H9 (cell line): ENCODE measurements around the gene SPA17. TPM values are rescaled to one million over a fixed set of nuclear protein-coding genes. Genes with fewer than 3 reads are reported as not detected.

Experiments
- DNase-seq: peaks from one replicate; pipeline ENCODE4 v3.0.0-alpha.2; 2017
- H2AFZ ChIP-seq: one replicate; pipeline ENCODE4 v1.6.1; 2013; ENCODE audit warnings: mild to moderate bottlenecking, low read length, control low read depth, moderate library complexity
- H2AK5ac ChIP-seq: 2 replicates; pipeline ENCODE4 v1.6.1; 2013; ENCODE audit warnings: low read length, control low read depth, mixed read lengths; ENCODE audit not compliant: insufficient read length
- H2BK120ac ChIP-seq: one replicate; pipeline ENCODE4 v1.6.1; 2013; ENCODE audit warnings: low read depth, mild to moderate bottlenecking, low read length, control low read depth, inconsistent platforms; ENCODE audit not compliant: poor library complexity, severe bottlenecking
- H2BK12ac ChIP-seq: 2 replicates; pipeline ENCODE4 v1.6.1; 2013; ENCODE audit warnings: low read length, control low read depth, mixed read lengths, low read depth; ENCODE audit not compliant: insufficient read length
- H2BK15ac ChIP-seq: 2 replicates; pipeline ENCODE4 v1.6.1; 2013; ENCODE audit warnings: low read depth, low read length, control low read depth
- H2BK20ac ChIP-seq: one replicate; pipeline ENCODE4 v1.6.1; 2013; ENCODE audit warnings: low read depth, mild to moderate bottlenecking, low read length, control low read depth, inconsistent platforms; ENCODE audit not compliant: poor library complexity, severe bottlenecking
- H2BK5ac ChIP-seq: 2 replicates; pipeline ENCODE4 v1.6.1; 2013; ENCODE audit warnings: low read length, control low read depth, mixed read lengths; ENCODE audit not compliant: insufficient read length
- H3K14ac ChIP-seq: 2 replicates; pipeline ENCODE4 v1.6.1; 2013; ENCODE audit warnings: low read length, control low read depth; ENCODE audit not compliant: insufficient read depth
- H3K18ac ChIP-seq: 2 replicates; pipeline ENCODE4 v1.6.1; 2013; ENCODE audit warnings: low read depth, mild to moderate bottlenecking, mixed read lengths, low read length, control low read depth; ENCODE audit not compliant: insufficient read length
- H3K23ac ChIP-seq: 2 replicates; pipeline ENCODE4 v1.6.1; 2013; ENCODE audit warnings: low read length, control low read depth, mixed read lengths, low read depth; ENCODE audit not compliant: insufficient read length
- H3K23me2 ChIP-seq: 2 replicates; pipeline ENCODE4 v1.6.1; 2013; ENCODE audit warnings: low read depth, mild to moderate bottlenecking, mixed read lengths, low read length, control low read depth; ENCODE audit not compliant: insufficient read length, poor library complexity, severe bottlenecking
- H3K27ac ChIP-seq: 2 replicates; pipeline ENCODE4 v1.5.1; 2013; ENCODE audit warnings: low read length, control low read depth, mixed read lengths, low read depth; ENCODE audit not compliant: insufficient read length
- H3K27me3 ChIP-seq: 2 replicates; pipeline ENCODE4 v1.6.1; 2013; ENCODE audit warnings: low read length, control low read depth, inconsistent platforms; ENCODE audit not compliant: insufficient read depth
- H3K4ac ChIP-seq: 2 replicates; pipeline ENCODE4 v1.6.1; 2013; ENCODE audit warnings: low read depth, mild to moderate bottlenecking, control low read depth, inconsistent platforms, low read length, moderate library complexity
- H3K4me1 ChIP-seq: 2 replicates; pipeline ENCODE4 v1.6.1; 2013; ENCODE audit warnings: low read length, control low read depth, inconsistent platforms; ENCODE audit not compliant: insufficient read depth
- H3K4me2 ChIP-seq: 2 replicates; pipeline ENCODE4 v1.6.1; 2013; ENCODE audit warnings: low read length, control low read depth, mixed read lengths; ENCODE audit not compliant: insufficient read length, insufficient read depth
- H3K56ac ChIP-seq: 2 replicates; pipeline ENCODE4 v1.6.1; 2013; ENCODE audit warnings: low read depth, mild to moderate bottlenecking, mixed read lengths, low read length, control low read depth; ENCODE audit not compliant: insufficient read length
- H3K79me1 ChIP-seq: 2 replicates; pipeline ENCODE4 v1.6.1; 2013; ENCODE audit warnings: low read depth, mild to moderate bottlenecking, moderate library complexity, low read length, control low read depth, inconsistent platforms; ENCODE audit not compliant: insufficient read depth, poor library complexity, severe bottlenecking
- H3K79me2 ChIP-seq: 2 replicates; pipeline ENCODE4 v1.6.1; 2013; ENCODE audit warnings: low read length, control low read depth, inconsistent platforms; ENCODE audit not compliant: insufficient read depth
- H3K9ac ChIP-seq: 2 replicates; pipeline ENCODE4 v1.6.1; 2013; ENCODE audit warnings: low read length, control low read depth, mixed read lengths; ENCODE audit not compliant: insufficient read length; ENCODE audit errors: extremely low read depth
- H3K9me3 ChIP-seq: one replicate; pipeline ENCODE4 v1.6.1; 2013; ENCODE audit warnings: low read depth, low read length, inconsistent platforms; ENCODE audit not compliant: control insufficient read depth
- H3T11ph ChIP-seq: one replicate; pipeline ENCODE4 v1.6.1; 2013; ENCODE audit warnings: mild to moderate bottlenecking, low read length, control low read depth, inconsistent platforms
- H4K20me1 ChIP-seq: one replicate; pipeline ENCODE4 v1.6.1; 2013; ENCODE audit not compliant: control insufficient read depth, insufficient read length, insufficient read depth
- H4K5ac ChIP-seq: 2 replicates; pipeline ENCODE4 v1.6.1; 2013; ENCODE audit warnings: low read depth, mild to moderate bottlenecking, mixed read lengths, low read length, control low read depth; ENCODE audit not compliant: insufficient read length
- H4K8ac ChIP-seq: replicated peaks from 2 replicates; pipeline ENCODE4 v1.6.1; 2013; ENCODE audit warnings: low read length, control low read depth, mixed read lengths, low read depth; ENCODE audit not compliant: insufficient read length
- H4K91ac ChIP-seq: 2 replicates; pipeline ENCODE4 v1.6.1; 2013; ENCODE audit warnings: low read depth, mild to moderate bottlenecking, moderate library complexity, mixed read lengths, low read length, control low read depth; ENCODE audit not compliant: insufficient read length
- H3K27ac Mint-ChIP-seq, 3 experiments: 2 replicates in 2 of 3; 3 replicates in 1 of 3; pipeline ENCODE4 v1.8.0; 2020 to 2021; ENCODE audit warnings: mixed read lengths in 3 of 3, mild to moderate bottlenecking in 1 of 3, moderate library complexity in 1 of 3
- H3K27me3 Mint-ChIP-seq: 2 replicates; pipeline ENCODE4 v1.8.0; 2021; ENCODE audit warnings: low read depth, mild to moderate bottlenecking, moderate library complexity, mixed read lengths
- H3K36me3 Mint-ChIP-seq, 3 experiments: 2 replicates in 2 of 3; 3 replicates in 1 of 3; pipeline ENCODE4 v1.8.0; 2020 to 2021; ENCODE audit warnings: low read depth in 3 of 3, mixed read lengths in 3 of 3; ENCODE audit not compliant: insufficient read depth in 1 of 3
- H3K4me1 Mint-ChIP-seq, 2 experiments: 2 replicates each; pipeline ENCODE4 v1.8.0; 2020; ENCODE audit warnings: mixed read lengths in 2 of 2
- H3K4me3 Mint-ChIP-seq, 2 experiments: 2 replicates in 1 of 2; 3 replicates in 1 of 2; pipeline ENCODE4 v1.8.0; 2020 to 2021; ENCODE audit warnings: mild to moderate bottlenecking in 2 of 2, mixed read lengths in 2 of 2, moderate library complexity in 1 of 2
- H3K9me3 Mint-ChIP-seq, 2 experiments: 2 replicates in 1 of 2; 3 replicates in 1 of 2; pipeline ENCODE4 v1.8.0; 2020; ENCODE audit warnings: mild to moderate bottlenecking in 2 of 2, mixed read lengths in 2 of 2, moderate library complexity in 1 of 2
- total RNA-seq: library from RNA; stranded (reverse); gene quantifications from 2 replicates; pipeline ENCODE4 v1.2.1, GENCODE V29; 2021
- TF ChIP-seq, protein P1 (sequence below): fragments of 200-600 bp; sonication (generic); conservative IDR thresholded peaks from 3 replicates; pipeline ENCODE4 v1.8.0; 2021; ENCODE audit warnings: antibody characterized with exemption, mild to moderate bottlenecking

Gene SPA17
- total RNA-seq, 1 experiment from 2014 or later = 6.9 TPM

DNA sequence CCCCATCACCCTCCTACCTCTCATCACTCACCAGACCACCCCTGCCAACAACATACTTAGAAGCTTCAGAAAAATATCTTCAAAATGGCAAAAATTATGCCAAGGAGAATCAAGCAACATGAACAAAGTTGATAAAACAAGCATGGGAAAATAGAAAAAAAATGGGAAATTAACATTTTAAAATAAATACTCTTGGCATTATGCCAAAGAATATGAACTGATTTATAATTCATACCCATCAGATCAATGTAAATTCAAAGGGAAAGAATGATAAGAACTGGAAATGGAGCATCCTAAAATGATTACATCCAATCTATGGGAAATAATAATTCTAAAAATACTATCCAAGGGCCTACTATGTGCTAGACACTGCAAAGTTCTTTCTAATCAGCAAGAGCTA is 12.2 kb upstream of the SPA17 start:
- H4K5ac ChIP-seq = no peak overlapping the region
- H4K20me1 ChIP-seq = no peaks in the 10 kb centered on the region
- no peaks in the 10 kb centered on the region for H3K27me3 ChIP-seq
- H2AK5ac ChIP-seq = no peak overlapping the region
- Mint-ChIP-seq H3K27me3 (no peaks in the 10 kb centered on the region), H3K36me3 (peaks cover 0 to 1% (median 0%) of the 10 kb centered on the region in 3 experiments; a peak in 1 of 7 replicates), H3K9me3 (no peaks in the 10 kb centered on the region; a peak in 1 of 5 replicates), H3K4me3 (no peak overlapping the region), H3K4me1 (peaks cover 18 to 19% of the 10 kb centered on the region in 2 experiments), H3K27ac (no peak overlapping the region)
- no peak overlapping the region for H2BK120ac ChIP-seq
- no peak overlapping the region for H3K14ac ChIP-seq
- H3K23ac ChIP-seq = no peak overlapping the region
- H3T11ph ChIP-seq = no peak overlapping the region
- no peak overlapping the region for H3K56ac ChIP-seq
- H3K18ac ChIP-seq = no peak overlapping the region
- no peak overlapping the region for H4K8ac ChIP-seq
- H2BK20ac ChIP-seq = no peak overlapping the region
- H3K4me1 ChIP-seq = peaks cover 4% of the 10 kb centered on the region; the same call in 1 of the 2 replicates
- H2BK12ac ChIP-seq = no peak overlapping the region
- TF ChIP-seq, protein P1, sequence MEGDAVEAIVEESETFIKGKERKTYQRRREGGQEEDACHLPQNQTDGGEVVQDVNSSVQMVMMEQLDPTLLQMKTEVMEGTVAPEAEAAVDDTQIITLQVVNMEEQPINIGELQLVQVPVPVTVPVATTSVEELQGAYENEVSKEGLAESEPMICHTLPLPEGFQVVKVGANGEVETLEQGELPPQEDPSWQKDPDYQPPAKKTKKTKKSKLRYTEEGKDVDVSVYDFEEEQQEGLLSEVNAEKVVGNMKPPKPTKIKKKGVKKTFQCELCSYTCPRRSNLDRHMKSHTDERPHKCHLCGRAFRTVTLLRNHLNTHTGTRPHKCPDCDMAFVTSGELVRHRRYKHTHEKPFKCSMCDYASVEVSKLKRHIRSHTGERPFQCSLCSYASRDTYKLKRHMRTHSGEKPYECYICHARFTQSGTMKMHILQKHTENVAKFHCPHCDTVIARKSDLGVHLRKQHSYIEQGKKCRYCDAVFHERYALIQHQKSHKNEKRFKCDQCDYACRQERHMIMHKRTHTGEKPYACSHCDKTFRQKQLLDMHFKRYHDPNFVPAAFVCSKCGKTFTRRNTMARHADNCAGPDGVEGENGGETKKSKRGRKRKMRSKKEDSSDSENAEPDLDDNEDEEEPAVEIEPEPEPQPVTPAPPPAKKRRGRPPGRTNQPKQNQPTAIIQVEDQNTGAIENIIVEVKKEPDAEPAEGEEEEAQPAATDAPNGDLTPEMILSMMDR = no peak
- no peaks in the 10 kb centered on the region for H3K23me2 ChIP-seq
- no peak overlapping the region for H3K4ac ChIP-seq
- no peak overlapping the region for H4K91ac ChIP-seq
- H3K9ac ChIP-seq = no peak overlapping the region
- no peak overlapping the region for H2BK5ac ChIP-seq
- H3K79me2 ChIP-seq = no peaks in the 10 kb centered on the region
- no peak overlapping the region for H2AFZ ChIP-seq
- H3K27ac ChIP-seq = no peak overlapping the region
- no peaks in the 10 kb centered on the region for H3K9me3 ChIP-seq
- no peak overlapping the region for H3K4me2 ChIP-seq
- no peaks in the 10 kb centered on the region for H3K79me1 ChIP-seq
- H2BK15ac ChIP-seq = no peak overlapping the region
- no peak for DNase-seq
